GM18519 (cell line): ENCODE data around the gene LRRC58.

Source experiments
- ATAC-seq: cut with Tn5 transposase; IDR thresholded peaks from one replicate; pipeline ENCODE4 v1.9.1; 2021; ENCODE audit warnings: mild to moderate bottlenecking, moderate library complexity; ENCODE audit not compliant: unreplicated experiment, low FRiP score

The LRRC58 gene

GRCh38 chr3:120281261-120281660 lies 67.9 kb downstream of the LRRC58 start:
- no peak for ATAC-seq

GRCh38 chr3:120280566-120280965 lies 68.6 kb downstream of the LRRC58 start:
- ATAC-seq: no peak

- no peak for ATAC-seq
These were observed 69.1 kb downstream of the LRRC58 start for GRCh38 chr3:120280026-120280425.

- ATAC-seq: no peak
These were observed 72.4 kb downstream of the LRRC58 start for GRCh38 chr3:120276767-120277166.

- ATAC-seq: no peak
These were observed 73.5 kb downstream of the LRRC58 start for GRCh38 chr3:120275618-120276017.

GRCh38 chr3:120274739-120275167 lies 74.4 kb downstream of the LRRC58 start:
- no peak for ATAC-seq
